ENCODE results near the gene SIL1. TPM values are rescaled to one million over a fixed set of nuclear protein-coding genes. Genes with fewer than 3 reads are reported as not detected.
"Not testable (repeated sequence)": the region's sequence is repeated elsewhere in the genome, so short reads cannot be mapped to it uniquely, and the experiment has no call there.

SIL1 gene
- total RNA-seq, 4 donors from 2014 or later, result 41.4 to 63.1 (median 52.8) TPM

- Histone ChIP-seq H3K36me3 (peaks cover 0 to 9% (median 0%) of the 10 kb centered on the region in 3 donors), H3K27me3 (no peaks in the 10 kb centered on the region), H3K4me1 (peaks cover 0 to 28% (median 3%) of the 10 kb centered on the region in 4 donors), H3K9me3 (no peaks in the 10 kb centered on the region), H3K27ac (no peak overlapping the region), H3K4me3 (no peak overlapping the region)
- TF ChIP-seq EP300 (IDR thresholded peaks at IDR 0.05) (no peak), CTCF (IDR thresholded peaks at IDR 0.05) (peak in 2 of 5 experiments; percentile 6 to 21), POLR2A (IDR thresholded peaks at IDR 0.05) (no peak)
- DNase-seq (ENCODE audit: low spot score in 2 of 2), result no peak
- WGBS, 2 donors, result 82 to 94% methylated on average over 1 of the region's 1 CpG
These were observed 4.2 kb downstream of the SIL1 start for GRCh38 chr5:139193928-139194327.

- 78 to 83% methylated on average over 4 of the region's 4 CpGs for WGBS, 2 donors
- H3K27me3 ChIP-seq; H3K27ac ChIP-seq; H3K9me3 ChIP-seq; H3K4me3 ChIP-seq; DNase-seq (ENCODE audit: low spot score in 2 of 2): not testable (repeated sequence)
- Histone ChIP-seq H3K4me1 (peaks cover 0 to 24% (median 3%) of the 10 kb centered on the region in 4 donors), H3K36me3 (peaks cover 0 to 11% (median 0%) of the 10 kb centered on the region in 3 donors)
These were observed 5.3 kb downstream of the SIL1 start for GRCh38 chr5:139192906-139193305.

- H3K9me3 ChIP-seq; H3K4me3 ChIP-seq; H3K27ac ChIP-seq; H3K27me3 ChIP-seq; DNase-seq (ENCODE audit: low spot score in 2 of 2): not testable (repeated sequence)
- H3K36me3 ChIP-seq, result peaks cover 0 to 20% (median 0%) of the 10 kb centered on the region in 3 donors
- H3K4me1 ChIP-seq, result peaks cover 0 to 16% (median 3%) of the 10 kb centered on the region in 4 donors
- 92 to 94% methylated on average over 3 of the region's 3 CpGs for WGBS, 2 donors
These were observed 6.2 kb downstream of the SIL1 start for GRCh38 chr5:139191954-139192353.

GRCh38 chr5:139190125-139190524 is 8.0 kb downstream of the SIL1 start:
- 21 to 26% methylated on average over 3 of the region's 3 CpGs for WGBS, 2 donors
- TF ChIP-seq CTCF (IDR thresholded peaks at IDR 0.05), result no peak
- TF ChIP-seq POLR2A (IDR thresholded peaks at IDR 0.05), result no peak
- TF ChIP-seq EP300 (IDR thresholded peaks at IDR 0.05), result peak in 1 of 2 donors; percentile 23
- Histone ChIP-seq H3K27me3 (no peaks in the 10 kb centered on the region), H3K27ac (peak overlapping the region in 2 of 4 donors; percentile 41 to 72), H3K4me1 (peaks cover 0 to 26% (median 8%) of the 10 kb centered on the region in 4 donors), H3K36me3 (peaks cover 0 to 21% (median 0%) of the 10 kb centered on the region in 3 donors), H3K4me3 (no peak overlapping the region), H3K9me3 (no peaks in the 10 kb centered on the region)
- DNase-seq (ENCODE audit: low spot score in 2 of 2), result no peak

- no peak for TF ChIP-seq CTCF (IDR thresholded peaks at IDR 0.05)
- TF ChIP-seq POLR2A (IDR thresholded peaks at IDR 0.05), result no peak
- H3K9me3 ChIP-seq, result no peaks in the 10 kb centered on the region
- peak overlapping the region in 1 of 4 donors; percentile 31 for H3K27ac ChIP-seq
- H3K36me3 ChIP-seq, result peaks cover 0 to 21% (median 0%) of the 10 kb centered on the region in 3 donors
- H3K4me3 ChIP-seq, result no peak overlapping the region
- H3K27me3 ChIP-seq, result no peaks in the 10 kb centered on the region
- H3K4me1 ChIP-seq, result peaks cover 0 to 26% (median 8%) of the 10 kb centered on the region in 4 donors
- WGBS, 2 donors, result 75 to 83% methylated on average over 5 of the region's 5 CpGs
- no peak for DNase-seq (ENCODE audit: low spot score in 2 of 2)
These were observed 9.5 kb downstream of the SIL1 start for GRCh38 chr5:139188558-139189270.

GRCh38 chr5:139186752-139187326 is 11.3 kb downstream of the SIL1 start:
- Histone ChIP-seq H3K27me3 (no peaks in the 10 kb centered on the region), H3K36me3 (peaks cover 0 to 15% (median 0%) of the 10 kb centered on the region in 3 donors), H3K27ac (no peak overlapping the region), H3K4me3 (no peak overlapping the region), H3K4me1 (peaks cover 0 to 32% (median 14%) of the 10 kb centered on the region in 4 donors), H3K9me3 (no peaks in the 10 kb centered on the region)
- no peak for TF ChIP-seq CTCF (IDR thresholded peaks at IDR 0.05)
- no peak for TF ChIP-seq POLR2A (IDR thresholded peaks at IDR 0.05)
- TF ChIP-seq EP300 (IDR thresholded peaks at IDR 0.05), result no peak
- 92 to 96% methylated on average over 5 to 6 of the region's 6 CpGs for whole genome bisulfite sequencing, 2 donors
- no peak for DNase-seq (ENCODE audit: low spot score in 2 of 2)
